Sigmoid colon (tissue), 4 donors: Measurements from ENCODE around the gene GEMIN7.

Experiments used
- EP300 ChIP-seq, 4 donors: sonication (generic); formaldehyde crosslinking; IDR thresholded peaks; one replicate each; pipeline ENCODE4 v1.6.1; 2017; ENCODE audit warnings: antibody characterized with exemption in 4 of 4
- POLR2A ChIP-seq, 2 donors: fragments of 450-650 bp; IDR thresholded peaks; one replicate each; pipeline ENCODE4 v1.6.1; 2016; ENCODE audit warnings: antibody characterized with exemption in 2 of 2, mild to moderate bottlenecking in 2 of 2, moderate library complexity in 2 of 2
- POLR2AphosphoS5 ChIP-seq, 4 donors: sonication (generic); formaldehyde crosslinking; IDR thresholded peaks; one replicate each; pipeline ENCODE4 v1.6.1; 2017; ENCODE audit warnings: antibody characterized with exemption in 4 of 4
- TF ChIP-seq, protein P1 (sequence below), 4 experiments: fragments of 450-650 bp in 3 of 4; fragments of 200-600 bp in 1 of 4; IDR thresholded peaks; one replicate each; pipeline ENCODE4 v1.5.1; 2016 to 2019; ENCODE audit warnings: antibody characterized with exemption in 4 of 4, mild to moderate bottlenecking in 3 of 4, moderate library complexity in 2 of 4

DNA sequence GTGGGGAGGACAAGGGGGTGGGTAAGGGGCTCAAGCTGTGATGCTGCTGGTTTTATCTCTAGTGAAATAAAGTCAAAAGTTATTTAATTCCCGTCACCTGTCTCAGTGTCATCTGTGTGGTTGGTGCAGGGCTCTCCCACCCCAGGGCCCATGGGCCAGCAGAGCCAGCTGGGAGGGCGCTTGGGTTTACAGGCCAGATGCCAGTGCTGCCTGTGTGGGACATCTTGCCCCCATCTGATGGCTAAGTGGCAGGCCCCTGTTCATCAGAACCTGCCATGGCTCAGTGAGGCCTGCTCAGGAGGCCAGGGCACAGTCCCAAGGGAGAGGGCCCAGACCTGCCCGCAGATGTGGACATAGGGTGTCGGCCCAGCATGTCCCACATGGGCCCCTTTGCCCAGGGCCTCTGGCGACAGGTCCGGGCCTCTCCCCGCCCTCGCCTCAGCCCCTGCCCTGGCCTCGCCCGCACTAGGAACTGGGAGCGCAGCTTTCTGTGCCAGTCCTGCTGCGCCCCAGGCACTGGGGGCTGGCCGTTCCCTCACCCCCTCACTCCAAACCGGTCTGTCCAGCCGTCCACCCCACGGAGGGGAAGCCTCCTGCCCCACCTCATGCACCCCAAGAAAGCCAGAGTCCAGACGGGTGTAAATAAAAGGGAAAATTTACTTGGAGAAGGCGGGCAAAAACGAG lies 8.1 kb upstream of the GEMIN7 start:
- no peak for TF ChIP-seq POLR2A (IDR thresholded peaks at IDR 0.05)
- TF ChIP-seq, protein P1, sequence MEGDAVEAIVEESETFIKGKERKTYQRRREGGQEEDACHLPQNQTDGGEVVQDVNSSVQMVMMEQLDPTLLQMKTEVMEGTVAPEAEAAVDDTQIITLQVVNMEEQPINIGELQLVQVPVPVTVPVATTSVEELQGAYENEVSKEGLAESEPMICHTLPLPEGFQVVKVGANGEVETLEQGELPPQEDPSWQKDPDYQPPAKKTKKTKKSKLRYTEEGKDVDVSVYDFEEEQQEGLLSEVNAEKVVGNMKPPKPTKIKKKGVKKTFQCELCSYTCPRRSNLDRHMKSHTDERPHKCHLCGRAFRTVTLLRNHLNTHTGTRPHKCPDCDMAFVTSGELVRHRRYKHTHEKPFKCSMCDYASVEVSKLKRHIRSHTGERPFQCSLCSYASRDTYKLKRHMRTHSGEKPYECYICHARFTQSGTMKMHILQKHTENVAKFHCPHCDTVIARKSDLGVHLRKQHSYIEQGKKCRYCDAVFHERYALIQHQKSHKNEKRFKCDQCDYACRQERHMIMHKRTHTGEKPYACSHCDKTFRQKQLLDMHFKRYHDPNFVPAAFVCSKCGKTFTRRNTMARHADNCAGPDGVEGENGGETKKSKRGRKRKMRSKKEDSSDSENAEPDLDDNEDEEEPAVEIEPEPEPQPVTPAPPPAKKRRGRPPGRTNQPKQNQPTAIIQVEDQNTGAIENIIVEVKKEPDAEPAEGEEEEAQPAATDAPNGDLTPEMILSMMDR (IDR thresholded peaks at IDR 0.05): no peak
- TF ChIP-seq EP300 (IDR thresholded peaks at IDR 0.05): no peak
- no peak for TF ChIP-seq POLR2AphosphoS5 (IDR thresholded peaks at IDR 0.05)
